Measurements from ENCODE around the gene RHOG.

DNA sequence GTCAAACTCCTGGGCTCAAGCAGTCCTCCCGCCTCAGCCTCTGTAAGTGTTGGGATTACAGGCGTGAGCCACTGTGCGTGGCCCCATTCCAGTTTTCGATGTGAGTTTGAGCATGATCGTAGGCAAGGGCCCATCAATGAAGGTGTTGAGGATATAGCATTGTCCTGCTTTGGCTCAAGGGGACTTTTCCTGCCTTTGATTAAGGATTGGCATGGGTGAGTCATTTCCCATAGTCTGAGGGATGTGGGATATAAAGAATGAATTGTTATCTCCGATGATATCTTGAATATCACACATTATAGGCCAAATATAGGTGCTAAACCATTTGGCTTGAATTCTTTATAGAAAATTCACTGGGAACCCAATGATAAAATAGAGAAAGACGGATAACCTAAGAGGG, 45.1 kb upstream of the RHOG start:
- TF ChIP-seq, protein P1, sequence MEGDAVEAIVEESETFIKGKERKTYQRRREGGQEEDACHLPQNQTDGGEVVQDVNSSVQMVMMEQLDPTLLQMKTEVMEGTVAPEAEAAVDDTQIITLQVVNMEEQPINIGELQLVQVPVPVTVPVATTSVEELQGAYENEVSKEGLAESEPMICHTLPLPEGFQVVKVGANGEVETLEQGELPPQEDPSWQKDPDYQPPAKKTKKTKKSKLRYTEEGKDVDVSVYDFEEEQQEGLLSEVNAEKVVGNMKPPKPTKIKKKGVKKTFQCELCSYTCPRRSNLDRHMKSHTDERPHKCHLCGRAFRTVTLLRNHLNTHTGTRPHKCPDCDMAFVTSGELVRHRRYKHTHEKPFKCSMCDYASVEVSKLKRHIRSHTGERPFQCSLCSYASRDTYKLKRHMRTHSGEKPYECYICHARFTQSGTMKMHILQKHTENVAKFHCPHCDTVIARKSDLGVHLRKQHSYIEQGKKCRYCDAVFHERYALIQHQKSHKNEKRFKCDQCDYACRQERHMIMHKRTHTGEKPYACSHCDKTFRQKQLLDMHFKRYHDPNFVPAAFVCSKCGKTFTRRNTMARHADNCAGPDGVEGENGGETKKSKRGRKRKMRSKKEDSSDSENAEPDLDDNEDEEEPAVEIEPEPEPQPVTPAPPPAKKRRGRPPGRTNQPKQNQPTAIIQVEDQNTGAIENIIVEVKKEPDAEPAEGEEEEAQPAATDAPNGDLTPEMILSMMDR (conservative IDR thresholded peaks at IDR 0.05 in 1 of 2, IDR thresholded peaks at IDR 0.05 in 1 of 2; ENCODE audit: low read depth in 1 of 2, low read length in 2 of 2) = no peak
- TF ChIP-seq EZH2 (IDR thresholded peaks at IDR 0.05; ENCODE audit: low read length, missing control alignments) = no peak

Measured in fibroblast of lung (primary cell).